ENCODE measurements around the gene VARS2. TPM values are rescaled to one million over a fixed set of nuclear protein-coding genes. Genes with fewer than 3 reads are reported as not detected.

VARS2 gene
- total and polyA plus RNA-seq, 7 donors: 6.7 to 23.0 (median 8.0) TPM

DNA sequence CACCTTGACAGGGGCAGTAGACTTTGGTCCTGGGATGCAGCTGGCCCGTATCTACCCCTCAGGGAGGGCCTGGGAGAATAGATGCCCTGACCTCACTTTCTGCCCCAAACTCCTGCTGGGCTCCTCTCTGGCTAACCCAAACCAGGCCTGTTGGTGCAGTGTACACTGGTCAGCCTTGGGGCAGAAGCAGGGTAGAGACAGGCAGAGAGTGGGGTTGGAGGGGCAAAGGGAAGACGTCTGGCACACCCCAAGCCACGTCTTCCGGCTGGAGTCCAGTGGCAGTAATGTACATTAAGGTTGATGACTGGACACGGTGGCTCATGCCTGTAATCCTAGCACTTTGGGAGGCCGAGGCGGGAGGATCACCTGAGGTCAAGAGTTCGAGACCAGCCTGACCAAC lies 20.4 kb upstream of the VARS2 start:
- Histone ChIP-seq H3K27me3 (no peaks in the 10 kb centered on the region), H3K4me3 (no peak overlapping the region), H3K27ac (no peak overlapping the region), H3K36me3 (peaks cover 19 to 88% (median 45%) of the 10 kb centered on the region in 4 donors), H3K4me1 (peaks cover 0 to 13% (median 10%) of the 10 kb centered on the region in 4 donors), H3K9me3 (no peaks in the 10 kb centered on the region)
- TF ChIP-seq POLR2A (IDR thresholded peaks at IDR 0.05): no peak
- DNase-seq: peak; percentile 36
- 93 to 94% methylated on average over 8 of the region's 8 CpGs for WGBS, 2 donors
- intact Hi-C loops (cut with DNase I): no loop called here

DNA sequence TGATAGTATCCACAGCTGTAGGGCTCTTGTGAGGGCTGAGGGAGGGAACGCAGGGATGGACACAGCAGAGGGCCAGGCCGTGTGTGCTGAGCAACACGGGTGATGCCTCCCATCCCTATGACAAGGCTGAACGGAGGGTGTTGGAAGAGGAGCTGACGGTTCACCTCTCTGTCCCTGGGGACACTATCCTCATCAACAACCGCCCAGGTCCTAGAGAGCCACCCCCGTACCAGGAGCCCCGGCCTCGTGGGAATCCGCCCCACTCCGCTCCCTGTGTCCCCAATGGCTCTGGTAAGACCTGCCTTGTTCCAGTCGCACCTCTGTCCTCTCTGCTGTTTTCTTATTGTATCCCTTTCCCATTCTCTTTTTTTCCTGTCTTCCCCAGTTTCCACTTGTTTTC lies 19.7 kb upstream of the VARS2 start:
- Histone ChIP-seq H3K36me3 (peaks cover 26 to 89% (median 47%) of the 10 kb centered on the region in 4 donors), H3K4me1 (peaks cover 0 to 12% (median 10%) of the 10 kb centered on the region in 4 donors), H3K9me3 (no peaks in the 10 kb centered on the region), H3K4me3 (no peak overlapping the region), H3K27me3 (no peaks in the 10 kb centered on the region), H3K27ac (no peak overlapping the region)
- WGBS, 2 donors: 90 to 93% methylated on average over 12 of the region's 12 CpGs
- intact Hi-C loops (cut with DNase I): no loop called here
- DNase-seq: no peak
- TF ChIP-seq, protein P1, sequence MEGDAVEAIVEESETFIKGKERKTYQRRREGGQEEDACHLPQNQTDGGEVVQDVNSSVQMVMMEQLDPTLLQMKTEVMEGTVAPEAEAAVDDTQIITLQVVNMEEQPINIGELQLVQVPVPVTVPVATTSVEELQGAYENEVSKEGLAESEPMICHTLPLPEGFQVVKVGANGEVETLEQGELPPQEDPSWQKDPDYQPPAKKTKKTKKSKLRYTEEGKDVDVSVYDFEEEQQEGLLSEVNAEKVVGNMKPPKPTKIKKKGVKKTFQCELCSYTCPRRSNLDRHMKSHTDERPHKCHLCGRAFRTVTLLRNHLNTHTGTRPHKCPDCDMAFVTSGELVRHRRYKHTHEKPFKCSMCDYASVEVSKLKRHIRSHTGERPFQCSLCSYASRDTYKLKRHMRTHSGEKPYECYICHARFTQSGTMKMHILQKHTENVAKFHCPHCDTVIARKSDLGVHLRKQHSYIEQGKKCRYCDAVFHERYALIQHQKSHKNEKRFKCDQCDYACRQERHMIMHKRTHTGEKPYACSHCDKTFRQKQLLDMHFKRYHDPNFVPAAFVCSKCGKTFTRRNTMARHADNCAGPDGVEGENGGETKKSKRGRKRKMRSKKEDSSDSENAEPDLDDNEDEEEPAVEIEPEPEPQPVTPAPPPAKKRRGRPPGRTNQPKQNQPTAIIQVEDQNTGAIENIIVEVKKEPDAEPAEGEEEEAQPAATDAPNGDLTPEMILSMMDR (IDR thresholded peaks at IDR 0.05): no peak
- TF ChIP-seq EP300 (IDR thresholded peaks at IDR 0.05) (no peak), POLR2AphosphoS5 (IDR thresholded peaks at IDR 0.05) (no peak), POLR2A (IDR thresholded peaks at IDR 0.05) (no peak)

DNA sequence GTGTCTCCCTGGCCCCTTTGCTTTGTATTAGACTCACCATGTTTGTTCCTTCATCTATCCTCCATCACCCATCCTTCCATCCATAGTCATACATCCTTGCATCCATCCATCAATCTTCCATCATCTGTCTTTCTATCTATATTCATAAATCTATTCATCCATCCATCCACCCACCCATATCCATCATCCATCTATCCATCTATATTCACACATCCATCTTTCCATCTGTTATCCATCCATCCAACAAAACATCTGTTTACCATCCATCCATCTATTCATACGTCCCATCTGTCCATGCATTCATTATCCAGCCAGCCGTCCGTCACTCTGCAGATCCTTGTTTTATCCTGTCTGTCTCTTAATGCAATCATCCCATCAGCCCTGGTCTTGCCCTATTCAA lies 19.1 kb upstream of the VARS2 start:
- intact Hi-C loops (cut with DNase I): no loop called here
- Histone ChIP-seq H3K9me3 (no peaks in the 10 kb centered on the region), H3K4me1 (peaks cover 0 to 8% (median 7%) of the 10 kb centered on the region in 4 donors), H3K36me3 (peaks cover 26 to 89% (median 48%) of the 10 kb centered on the region in 4 donors), H3K27ac (no peak overlapping the region), H3K4me3 (no peak overlapping the region), H3K27me3 (no peaks in the 10 kb centered on the region)
- no peak for DNase-seq
- 93 to 95% methylated on average over 3 of the region's 3 CpGs for WGBS, 2 donors
- TF ChIP-seq POLR2AphosphoS5 (IDR thresholded peaks at IDR 0.05): no peak
- no peak for TF ChIP-seq EP300 (IDR thresholded peaks at IDR 0.05)

DNA sequence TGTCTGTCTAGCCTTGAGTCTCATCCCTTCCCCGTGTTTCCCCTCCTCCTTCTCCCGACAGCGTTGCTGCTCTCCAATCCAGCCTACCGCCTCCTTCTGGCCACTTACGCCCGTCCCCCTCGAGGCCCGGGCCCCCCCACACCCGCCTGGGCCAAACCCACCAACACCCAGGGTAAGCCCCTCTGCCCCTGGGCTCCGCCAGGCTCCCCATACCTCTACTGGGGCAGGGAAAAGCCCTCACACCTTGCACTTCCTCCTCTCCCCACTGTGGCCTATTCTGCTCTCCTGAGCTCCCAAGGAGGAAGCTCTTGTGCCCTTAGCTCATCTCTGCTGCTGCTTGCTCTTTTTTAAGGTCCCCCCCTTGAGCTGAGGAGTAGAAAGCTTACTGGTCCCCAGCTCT lies 18.7 kb upstream of the VARS2 start:
- Histone ChIP-seq H3K4me3 (no peak overlapping the region), H3K27me3 (no peaks in the 10 kb centered on the region), H3K4me1 (peaks cover 0 to 4% (median 3%) of the 10 kb centered on the region in 4 donors), H3K36me3 (peaks cover 26 to 86% (median 48%) of the 10 kb centered on the region in 4 donors), H3K27ac (no peak overlapping the region), H3K9me3 (no peaks in the 10 kb centered on the region)
- DNase-seq: no peak
- TF ChIP-seq EP300 (IDR thresholded peaks at IDR 0.05): no peak
- intact Hi-C loops (cut with DNase I): no loop called here
- 84 to 85% methylated on average over 10 of the region's 10 CpGs for WGBS, 2 donors

DNA sequence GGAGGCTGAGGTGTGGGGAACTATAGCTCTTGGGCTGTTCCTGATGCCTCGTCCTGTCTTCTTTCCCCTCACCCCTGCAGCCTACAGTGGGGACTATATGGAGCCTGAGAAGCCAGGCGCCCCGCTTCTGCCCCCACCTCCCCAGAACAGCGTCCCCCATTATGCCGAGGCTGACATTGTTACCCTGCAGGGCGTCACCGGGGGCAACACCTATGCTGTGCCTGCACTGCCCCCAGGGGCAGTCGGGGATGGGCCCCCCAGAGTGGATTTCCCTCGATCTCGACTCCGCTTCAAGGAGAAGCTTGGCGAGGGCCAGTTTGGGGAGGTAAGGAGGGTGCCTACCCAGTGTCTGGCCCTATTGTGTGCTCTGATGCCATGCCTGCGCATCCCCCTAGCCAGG lies 17.5 kb upstream of the VARS2 start:
- Histone ChIP-seq H3K4me3 (no peak overlapping the region), H3K9me3 (no peaks in the 10 kb centered on the region), H3K36me3 (peaks cover 26 to 79% (median 47%) of the 10 kb centered on the region in 4 donors), H3K27me3 (no peaks in the 10 kb centered on the region), H3K27ac (no peak overlapping the region), H3K4me1 (no peaks in the 10 kb centered on the region)
- WGBS, 2 donors: 94 to 96% methylated on average over 13 of the region's 13 CpGs
- no peak for DNase-seq
- intact Hi-C loops (cut with DNase I): no loop called here
- TF ChIP-seq POLR2A (IDR thresholded peaks at IDR 0.05) (no peak), POLR2AphosphoS5 (IDR thresholded peaks at IDR 0.05) (no peak), EP300 (IDR thresholded peaks at IDR 0.05) (no peak)
- TF ChIP-seq, protein P1 (IDR thresholded peaks at IDR 0.05): no peak

DNA sequence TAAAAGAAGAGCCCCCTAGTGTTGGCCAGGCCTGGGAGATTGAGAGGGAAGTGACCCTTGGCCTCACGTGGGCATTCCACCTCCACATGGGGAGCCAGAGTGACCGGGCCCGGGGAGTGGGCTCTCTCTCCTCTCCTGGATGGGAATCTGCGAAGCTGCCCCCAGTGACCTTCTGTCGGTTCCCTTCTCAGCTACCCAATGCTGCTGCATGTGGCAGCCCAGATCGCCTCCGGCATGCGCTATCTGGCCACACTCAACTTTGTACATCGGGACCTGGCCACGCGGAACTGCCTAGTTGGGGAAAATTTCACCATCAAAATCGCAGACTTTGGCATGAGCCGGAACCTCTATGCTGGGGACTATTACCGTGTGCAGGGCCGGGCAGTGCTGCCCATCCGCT lies 16.2 kb upstream of the VARS2 start:
- no peak for DNase-seq
- Histone ChIP-seq H3K27me3 (no peaks in the 10 kb centered on the region), H3K36me3 (peaks cover 20 to 70% (median 42%) of the 10 kb centered on the region in 4 donors), H3K27ac (no peak overlapping the region), H3K9me3 (no peaks in the 10 kb centered on the region), H3K4me1 (no peaks in the 10 kb centered on the region), H3K4me3 (no peak overlapping the region)
- intact Hi-C loops (cut with DNase I): no loop called here
- 88 to 94% methylated on average over 16 of the region's 16 CpGs for WGBS, 2 donors
- TF ChIP-seq EP300 (IDR thresholded peaks at IDR 0.05): no peak
- no peak for TF ChIP-seq POLR2A (IDR thresholded peaks at IDR 0.05)
- TF ChIP-seq, protein P1 (IDR thresholded peaks at IDR 0.05): no peak
- no peak for TF ChIP-seq POLR2AphosphoS5 (IDR thresholded peaks at IDR 0.05)

Data from sigmoid colon (tissue), 7 donors.